Adrenal gland (tissue), 5 donors: ENCODE results near the gene RRP1.

Experiments
- POLR2A ChIP-seq, 2 donors: fragments of 450-650 bp; IDR thresholded peaks; one replicate each; pipeline ENCODE4 v1.6.1; 2017; ENCODE audit warnings: antibody characterized with exemption in 2 of 2, mild to moderate bottlenecking in 2 of 2, moderate library complexity in 1 of 2
- TF ChIP-seq, protein P1 (sequence below), 6 experiments: fragments of 450-650 bp in 4 of 6; fragments of 200-600 bp in 2 of 6; sonication (generic) in 1 of 6; IDR thresholded peaks; 1 replicate in 5 of 6; 2 replicates in 1 of 6; pipeline versions ENCODE4 v1.5.1 to v1.8.0; 2016 to 2021; ENCODE audit warnings: antibody characterized with exemption in 6 of 6, mild to moderate bottlenecking in 2 of 6, moderate library complexity in 1 of 6
- donor health status: DM: no; HTN: no; CAD: no.

DNA sequence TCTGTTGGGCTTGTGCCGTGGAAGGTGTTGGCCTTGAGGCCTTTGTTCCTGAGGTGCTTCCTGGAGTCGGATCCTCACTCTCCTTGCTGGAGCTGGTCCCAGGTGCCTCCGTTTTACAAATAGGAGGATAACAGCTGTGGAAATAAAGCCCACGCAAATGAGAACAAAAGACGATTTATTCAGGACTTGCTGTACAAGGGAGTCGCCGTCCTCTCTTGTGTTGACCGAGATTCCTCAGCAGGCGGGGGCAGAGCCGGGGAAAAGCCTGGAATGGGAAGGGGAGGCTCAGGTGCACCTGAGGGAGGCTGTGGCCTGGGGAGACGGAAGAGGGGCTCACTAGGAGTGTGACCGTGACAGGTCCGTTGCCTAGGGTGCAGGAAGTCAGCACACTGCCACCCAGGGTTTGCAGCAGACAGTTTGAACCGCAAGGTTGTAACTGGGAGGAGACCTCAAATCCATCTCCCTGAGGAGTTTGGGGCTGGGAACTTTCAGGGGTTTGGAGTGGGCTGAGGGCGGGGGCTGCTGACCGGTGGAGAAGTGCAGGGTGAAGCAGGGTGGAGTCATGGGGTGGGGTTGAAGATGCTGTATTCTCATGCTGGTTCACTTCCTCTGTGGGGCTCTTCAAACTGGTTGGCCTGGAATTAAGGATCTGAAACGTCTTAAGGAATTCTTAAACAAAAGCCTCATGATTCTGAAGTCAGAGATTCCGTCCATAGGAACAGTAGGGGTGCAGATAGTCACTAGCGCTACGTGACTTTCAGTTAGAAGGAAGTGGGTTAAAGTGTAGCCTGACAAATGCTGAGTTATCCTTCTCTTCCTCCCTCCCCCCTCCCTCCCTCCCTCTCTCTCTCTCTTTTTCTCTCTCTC lies 10.7 kb upstream of the RRP1 start:
- no peak for TF ChIP-seq POLR2A (IDR thresholded peaks at IDR 0.05)
- TF ChIP-seq, protein P1, sequence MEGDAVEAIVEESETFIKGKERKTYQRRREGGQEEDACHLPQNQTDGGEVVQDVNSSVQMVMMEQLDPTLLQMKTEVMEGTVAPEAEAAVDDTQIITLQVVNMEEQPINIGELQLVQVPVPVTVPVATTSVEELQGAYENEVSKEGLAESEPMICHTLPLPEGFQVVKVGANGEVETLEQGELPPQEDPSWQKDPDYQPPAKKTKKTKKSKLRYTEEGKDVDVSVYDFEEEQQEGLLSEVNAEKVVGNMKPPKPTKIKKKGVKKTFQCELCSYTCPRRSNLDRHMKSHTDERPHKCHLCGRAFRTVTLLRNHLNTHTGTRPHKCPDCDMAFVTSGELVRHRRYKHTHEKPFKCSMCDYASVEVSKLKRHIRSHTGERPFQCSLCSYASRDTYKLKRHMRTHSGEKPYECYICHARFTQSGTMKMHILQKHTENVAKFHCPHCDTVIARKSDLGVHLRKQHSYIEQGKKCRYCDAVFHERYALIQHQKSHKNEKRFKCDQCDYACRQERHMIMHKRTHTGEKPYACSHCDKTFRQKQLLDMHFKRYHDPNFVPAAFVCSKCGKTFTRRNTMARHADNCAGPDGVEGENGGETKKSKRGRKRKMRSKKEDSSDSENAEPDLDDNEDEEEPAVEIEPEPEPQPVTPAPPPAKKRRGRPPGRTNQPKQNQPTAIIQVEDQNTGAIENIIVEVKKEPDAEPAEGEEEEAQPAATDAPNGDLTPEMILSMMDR (IDR thresholded peaks at IDR 0.05), result no peak
